ENCODE measurements around the gene HRK. TPM values are rescaled to one million over a fixed set of nuclear protein-coding genes. Genes with fewer than 3 reads are reported as not detected.

HRK gene
- total and polyA plus RNA-seq, 11 donors, result 0.03 to 1.3 (median 0.19) TPM; not detected in 2

DNA sequence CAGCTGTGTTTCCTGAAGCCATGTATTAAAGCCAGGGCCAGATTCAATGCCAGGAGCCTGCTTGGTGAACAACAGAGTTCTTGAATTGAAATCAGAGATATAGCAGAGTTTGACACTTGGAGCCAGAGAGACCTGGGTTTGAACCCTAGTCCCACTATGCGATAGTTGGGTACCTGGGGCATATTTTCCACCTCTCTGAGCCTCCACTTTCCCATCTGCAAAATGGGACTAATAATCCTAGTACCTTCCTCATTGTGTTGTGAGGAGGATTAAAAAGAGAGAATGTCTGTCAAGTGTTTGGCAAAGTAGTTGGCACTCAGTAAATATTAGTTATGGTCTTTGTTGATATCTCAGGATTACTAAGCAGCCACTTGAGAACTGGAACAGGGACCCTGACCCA, 6.0 kb upstream of the HRK start:
- 70 to 93% (median 82%) methylated on average over 1 of the region's 1 CpG for WGBS, 4 donors
- Histone ChIP-seq H3K27ac (no peak overlapping the region), H3K27me3 (peaks cover 0 to 26% (median 1%) of the 10 kb centered on the region in 9 donors), H3K9me3 (peaks cover 0 to 6% (median 0%) of the 10 kb centered on the region in 12 donors), H3K36me3 (no peaks in the 10 kb centered on the region), H3K4me1 (peaks cover 0 to 4% (median under 1%) of the 10 kb centered on the region in 12 donors), H3K4me3 (no peak overlapping the region)
- TF ChIP-seq, protein P1, sequence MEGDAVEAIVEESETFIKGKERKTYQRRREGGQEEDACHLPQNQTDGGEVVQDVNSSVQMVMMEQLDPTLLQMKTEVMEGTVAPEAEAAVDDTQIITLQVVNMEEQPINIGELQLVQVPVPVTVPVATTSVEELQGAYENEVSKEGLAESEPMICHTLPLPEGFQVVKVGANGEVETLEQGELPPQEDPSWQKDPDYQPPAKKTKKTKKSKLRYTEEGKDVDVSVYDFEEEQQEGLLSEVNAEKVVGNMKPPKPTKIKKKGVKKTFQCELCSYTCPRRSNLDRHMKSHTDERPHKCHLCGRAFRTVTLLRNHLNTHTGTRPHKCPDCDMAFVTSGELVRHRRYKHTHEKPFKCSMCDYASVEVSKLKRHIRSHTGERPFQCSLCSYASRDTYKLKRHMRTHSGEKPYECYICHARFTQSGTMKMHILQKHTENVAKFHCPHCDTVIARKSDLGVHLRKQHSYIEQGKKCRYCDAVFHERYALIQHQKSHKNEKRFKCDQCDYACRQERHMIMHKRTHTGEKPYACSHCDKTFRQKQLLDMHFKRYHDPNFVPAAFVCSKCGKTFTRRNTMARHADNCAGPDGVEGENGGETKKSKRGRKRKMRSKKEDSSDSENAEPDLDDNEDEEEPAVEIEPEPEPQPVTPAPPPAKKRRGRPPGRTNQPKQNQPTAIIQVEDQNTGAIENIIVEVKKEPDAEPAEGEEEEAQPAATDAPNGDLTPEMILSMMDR (IDR thresholded peaks at IDR 0.05), result no peak
- TF ChIP-seq POLR2A (IDR thresholded peaks at IDR 0.05), result no peak
- intact Hi-C loops (cut with DNase I), result loop anchor here in 3 of 10 donors (10.0 kb wide), 1 partner anchor 182 kb away; no protein-coding TSS in a partner anchor
- DNase-seq (no peak), ATAC-seq (no peak)

DNA sequence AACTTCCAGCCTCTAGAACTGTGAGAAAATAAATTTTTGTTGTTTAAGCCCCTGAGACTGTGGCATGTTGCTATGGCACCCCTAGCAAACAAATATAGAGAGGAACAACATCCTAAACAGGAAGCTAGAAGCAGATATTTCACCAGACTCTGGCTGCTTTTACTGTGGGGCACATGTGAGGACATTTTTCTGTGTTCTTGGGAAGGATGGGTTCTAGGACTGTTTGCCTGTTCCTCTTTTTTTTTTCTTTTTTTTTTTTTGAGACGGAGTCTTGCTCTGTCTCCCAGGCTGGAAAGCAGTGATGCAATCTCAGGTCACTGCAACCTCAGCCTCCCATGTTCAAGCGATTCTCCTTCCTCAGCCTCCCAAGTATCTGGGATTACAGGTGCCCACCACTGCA, 4.2 kb upstream of the HRK start:
- ATAC-seq (no peak), DNase-seq (no peak)
- Histone ChIP-seq H3K27me3 (peaks cover 0 to 36% (median 9%) of the 10 kb centered on the region in 9 donors), H3K4me1 (peaks cover 0 to 17% (median 12%) of the 10 kb centered on the region in 12 donors), H3K9me3 (peaks cover 0 to 5% (median 0%) of the 10 kb centered on the region in 12 donors), H3K36me3 (no peaks in the 10 kb centered on the region), H3K4me3 (no peak overlapping the region), H3K27ac (no peak overlapping the region)
- intact Hi-C loops (cut with DNase I), result loop anchor here in 4 of 10 donors (2.0 to 10.0 kb wide), 2 partner anchors 181 to 183 kb away; no protein-coding TSS in a partner anchor
- no peak for TF ChIP-seq POLR2A (IDR thresholded peaks at IDR 0.05)
- TF ChIP-seq, protein P1 (IDR thresholded peaks at IDR 0.05), result no peak
- 78 to 85% (median 81%) methylated on average over 2 of the region's 2 CpGs for WGBS, 4 donors

DNA sequence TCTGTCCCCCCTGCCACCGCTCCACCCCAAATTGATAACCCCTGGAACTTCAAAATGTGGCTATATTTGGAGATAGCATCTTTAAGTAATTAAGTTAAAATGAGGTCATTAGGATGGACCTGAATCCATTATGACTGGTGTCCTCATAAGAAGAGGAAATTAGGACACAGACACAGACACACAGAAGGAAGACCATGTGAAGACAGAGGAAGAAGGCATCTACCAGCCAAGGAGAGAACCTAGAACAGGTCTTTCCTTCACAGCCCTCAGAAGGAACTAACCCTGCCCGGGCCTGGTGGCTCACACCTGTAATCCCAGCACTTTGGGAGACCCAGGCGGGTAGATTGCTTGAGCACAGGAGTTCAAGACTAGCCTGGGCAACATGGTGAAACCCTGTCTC, 3.6 kb upstream of the HRK start:
- Histone ChIP-seq H3K4me1 (peaks cover 0 to 22% (median 15%) of the 10 kb centered on the region in 12 donors), H3K27ac (no peak overlapping the region), H3K9me3 (no peaks in the 10 kb centered on the region), H3K27me3 (peaks cover 0 to 41% (median 14%) of the 10 kb centered on the region in 9 donors), H3K4me3 (no peak overlapping the region), H3K36me3 (no peaks in the 10 kb centered on the region)
- WGBS, 4 donors, result 81 to 93% (median 91%) methylated on average over 3 of the region's 3 CpGs
- intact Hi-C loops (cut with DNase I), result loop anchor here in 8 of 10 donors (2.0 to 10.0 kb wide), 3 partner anchors 180 to 183 kb away; no protein-coding TSS in a partner anchor
- TF ChIP-seq, protein P1 (IDR thresholded peaks at IDR 0.05), result no peak
- TF ChIP-seq POLR2A (IDR thresholded peaks at IDR 0.05), result no peak
- no peak for ATAC-seq
- no peak for DNase-seq

DNA sequence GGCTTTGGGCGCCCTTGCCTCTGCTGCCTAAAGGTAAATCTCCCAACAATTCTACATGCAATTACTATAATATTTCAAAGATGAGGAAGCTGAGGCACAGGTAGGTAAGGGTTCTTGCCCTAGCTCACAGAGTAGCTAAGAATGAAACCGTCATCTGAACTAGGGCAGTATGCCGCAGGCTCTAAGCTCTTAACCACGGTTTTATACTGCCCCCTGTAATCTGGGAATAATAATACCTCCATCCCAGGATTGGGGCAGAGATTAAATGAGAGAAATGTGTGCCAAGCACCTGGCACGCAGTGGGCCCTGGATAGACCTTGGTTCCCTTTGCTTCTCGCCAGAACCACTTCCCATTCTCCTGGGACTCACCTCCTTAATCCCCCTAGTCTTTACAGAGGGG, 1.5 kb upstream of the HRK start:
- ATAC-seq (peak in 2 of 4 donors; percentile 30 to 67), DNase-seq (no peak)
- Histone ChIP-seq H3K4me1 (peaks cover 3 to 41% (median 27%) of the 10 kb centered on the region in 12 donors), H3K27me3 (peaks cover 3 to 63% (median 33%) of the 10 kb centered on the region in 9 donors), H3K27ac (no peak overlapping the region), H3K36me3 (no peaks in the 10 kb centered on the region), H3K4me3 (no peak overlapping the region), H3K9me3 (no peaks in the 10 kb centered on the region)
- no peak for TF ChIP-seq POLR2A (IDR thresholded peaks at IDR 0.05)
- TF ChIP-seq, protein P1 (IDR thresholded peaks at IDR 0.05), result peak in 7 of 12 donors; percentile 14 to 48 (median 34)
- intact Hi-C loops (cut with DNase I), result loop anchor here in 8 of 10 donors (2.0 to 10.0 kb wide), 3 partner anchors 178 to 180 kb away; no protein-coding TSS in a partner anchor
- WGBS, 4 donors, result 28 to 40% (median 35%) methylated on average over 6 of the region's 6 CpGs

All from heart left ventricle (tissue), 16 donors.